Skeletal muscle cell (primary cell): ENCODE results near the gene SYN1.

ENCODE experiments used
- DNase-seq: peaks from one replicate; pipeline ENCODE4 v3.0.0-alpha.2; 2010; ENCODE audit warnings: low read depth
- H3K4me3 ChIP-seq: 2 replicates; pipeline ENCODE4 v1.5.1; 2011; ENCODE audit warnings: low read depth, mild to moderate bottlenecking, control low read depth, low read length, moderate library complexity

SYN1 gene

DNA sequence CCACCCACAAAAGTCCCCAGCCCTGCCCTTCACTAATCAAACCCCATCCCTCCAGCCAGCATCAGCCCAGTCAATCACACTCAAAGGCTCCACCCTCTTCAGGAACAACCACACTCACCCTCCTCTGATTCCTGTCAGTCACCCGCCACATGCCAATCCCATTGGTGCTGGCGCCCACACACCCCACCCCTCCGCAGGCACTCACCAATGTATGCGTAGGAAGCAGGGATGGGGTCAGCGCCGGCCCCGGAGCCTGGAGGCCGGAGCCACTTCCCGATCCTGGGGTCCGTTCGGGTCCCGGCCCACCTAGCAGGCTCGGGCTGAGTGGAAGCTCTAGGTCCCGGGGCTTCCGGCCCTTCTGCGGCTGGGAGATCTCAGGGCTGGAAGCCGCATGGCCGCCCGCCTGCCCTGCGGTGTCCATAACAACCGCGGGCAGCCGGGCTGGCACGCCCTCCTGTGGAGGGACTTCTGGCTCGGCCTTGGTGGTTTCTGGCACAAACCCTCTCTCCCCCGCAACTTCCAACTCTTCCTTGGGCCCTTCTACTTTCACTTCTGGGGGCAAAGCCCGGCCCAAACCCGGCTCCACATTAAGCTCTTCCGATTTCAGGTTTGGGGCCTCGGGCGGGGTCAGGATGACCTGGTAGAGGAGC is 18.0 kb upstream of the SYN1 start:
- no peak for DNase-seq
- H3K4me3 ChIP-seq = no peak overlapping the region

DNA sequence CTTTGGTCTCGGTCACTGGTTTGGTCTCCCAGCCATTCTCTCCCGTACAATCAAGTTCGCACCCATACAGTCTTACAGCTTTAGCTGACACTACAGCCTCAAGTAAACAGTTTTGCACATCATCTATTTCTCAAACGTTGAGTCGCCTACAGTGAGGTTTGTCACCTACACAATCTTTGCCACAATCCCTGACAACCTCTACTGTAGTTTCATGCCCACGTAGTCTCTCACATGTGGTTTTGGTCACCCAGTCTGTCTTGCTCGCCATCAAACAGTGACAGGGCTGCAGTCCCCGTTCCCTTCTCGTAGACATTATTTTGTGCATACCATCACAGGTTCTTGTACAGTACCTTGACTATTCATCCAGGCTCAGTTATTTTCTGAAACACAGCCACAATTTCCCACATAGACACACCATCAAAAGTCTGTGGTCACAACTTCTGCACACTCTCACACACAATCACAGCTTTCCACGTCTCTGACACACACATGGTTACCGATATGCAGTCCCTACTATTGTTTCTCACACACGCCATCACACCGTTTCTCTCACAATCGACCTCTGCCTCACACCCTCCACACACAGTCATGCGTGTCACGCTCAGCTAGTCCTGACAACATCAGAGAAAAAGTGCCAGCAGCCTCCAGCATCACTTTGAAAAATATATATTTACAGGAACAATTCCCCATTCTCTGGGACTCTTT is 15.4 kb upstream of the SYN1 start:
- DNase-seq = no peak
- no peak overlapping the region for H3K4me3 ChIP-seq

DNA sequence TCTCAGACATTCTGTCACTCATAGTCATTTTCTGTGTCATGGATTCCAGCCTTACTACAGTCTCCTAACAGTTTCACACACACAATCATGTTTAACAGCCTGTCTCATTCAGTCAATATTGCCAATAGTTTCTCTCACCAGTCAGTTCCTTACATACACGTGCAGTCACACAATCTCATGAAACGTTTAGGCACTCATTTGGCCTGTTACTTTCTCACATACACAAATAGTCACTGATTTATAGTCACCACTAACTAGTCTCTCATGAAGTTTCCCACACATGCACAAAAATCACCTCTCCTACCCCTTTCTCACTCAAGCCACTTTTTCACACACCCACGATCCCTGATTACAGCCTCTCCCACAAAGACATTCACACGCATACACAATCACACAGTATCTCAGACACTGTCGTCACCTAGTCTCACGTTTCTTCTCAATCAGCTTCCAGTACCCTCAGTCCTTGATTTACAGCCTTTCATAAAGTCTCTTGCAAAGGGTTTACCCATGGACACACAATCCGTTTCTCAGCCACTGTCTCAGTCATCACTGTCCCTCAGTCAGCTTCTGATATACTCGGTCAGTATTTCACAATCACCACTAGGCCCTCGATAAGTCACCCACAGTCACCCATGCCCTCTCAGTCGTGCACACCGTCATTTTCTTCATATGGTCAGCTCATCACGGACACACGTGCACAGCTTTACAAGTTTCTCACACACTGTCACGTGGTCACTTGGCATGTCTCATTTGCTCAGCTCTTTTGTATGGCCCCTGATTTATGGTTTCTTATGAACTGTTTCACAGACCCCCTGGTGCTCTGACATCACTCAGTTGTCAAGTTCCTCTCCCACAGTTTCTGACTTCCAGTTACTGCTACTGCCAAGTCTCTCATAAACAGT is 14.3 kb upstream of the SYN1 start:
- H3K4me3 ChIP-seq = no peak overlapping the region
- DNase-seq = no peak

GRCh38 chrX:47632666-47633065 is 13.0 kb upstream of the SYN1 start:
- H3K4me3 ChIP-seq = no peak overlapping the region
- no peak for DNase-seq

- no peak overlapping the region for H3K4me3 ChIP-seq
- DNase-seq = no peak
Measured at GRCh38 chrX:47631676-47632075, 12.0 kb upstream of the SYN1 start.

- H3K4me3 ChIP-seq = no peak within 1 kb of the TSS
- no peak for DNase-seq
Measured at GRCh38 chrX:47629419-47630200, 10.0 kb upstream of the SYN1 start, which contains the start of gene CFP. CFP (minus strand) TSS chrX:47629930; CDS start chrX:47629844, 86 bp downstream.

DNA sequence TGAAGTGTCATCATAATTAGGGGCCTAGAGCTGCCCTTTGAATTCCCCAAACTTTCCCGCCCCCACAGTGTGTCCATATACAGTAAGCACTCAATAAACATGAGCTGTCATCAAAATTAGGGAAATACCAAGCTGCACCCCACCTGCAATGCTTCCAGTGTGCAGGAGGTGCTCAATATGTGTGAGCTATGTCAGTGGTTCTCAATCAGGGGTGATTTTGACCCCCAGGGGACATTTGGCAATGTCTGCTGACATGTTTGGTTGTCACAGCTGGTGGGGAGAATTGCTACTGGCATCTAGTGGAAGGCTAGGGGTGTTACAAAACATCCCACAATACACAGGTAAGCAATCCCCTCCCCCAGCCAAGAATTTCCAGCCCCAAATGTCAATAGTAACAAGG is 9.3 kb upstream of the SYN1 start:
- no peak for DNase-seq
- H3K4me3 ChIP-seq = no peak overlapping the region

DNA sequence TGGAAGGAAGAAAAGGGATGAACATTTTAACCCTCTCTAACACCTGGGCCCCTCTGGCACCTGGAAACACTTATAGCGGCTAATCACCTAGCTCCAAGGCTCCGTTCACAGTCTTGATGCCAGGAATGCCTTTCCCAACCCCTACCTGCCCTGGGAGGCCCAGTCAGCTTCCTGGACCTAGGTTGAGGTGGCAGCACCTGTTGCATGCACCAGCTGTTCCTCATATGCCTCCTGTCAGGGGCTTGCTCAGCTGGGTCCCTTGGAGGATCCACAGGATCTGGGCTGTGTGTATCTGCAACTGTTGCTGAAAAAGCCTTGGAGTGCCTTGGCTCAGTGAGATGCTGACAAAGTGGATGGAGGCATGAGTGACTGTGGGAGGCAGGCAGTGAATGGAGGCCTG is 5.7 kb upstream of the SYN1 start:
- DNase-seq = no peak
- no peak overlapping the region for H3K4me3 ChIP-seq

- DNase-seq = peak; percentile 36
- peak overlapping the region; percentile 45 for H3K4me3 ChIP-seq
Measured at GRCh38 chrX:47623540-47624027, 3.9 kb upstream of the SYN1 start.

- H3K4me3 ChIP-seq = no peak overlapping the region
- DNase-seq = no peak
Measured at GRCh38 chrX:47621851-47622250, 2.2 kb upstream of the SYN1 start.

DNA sequence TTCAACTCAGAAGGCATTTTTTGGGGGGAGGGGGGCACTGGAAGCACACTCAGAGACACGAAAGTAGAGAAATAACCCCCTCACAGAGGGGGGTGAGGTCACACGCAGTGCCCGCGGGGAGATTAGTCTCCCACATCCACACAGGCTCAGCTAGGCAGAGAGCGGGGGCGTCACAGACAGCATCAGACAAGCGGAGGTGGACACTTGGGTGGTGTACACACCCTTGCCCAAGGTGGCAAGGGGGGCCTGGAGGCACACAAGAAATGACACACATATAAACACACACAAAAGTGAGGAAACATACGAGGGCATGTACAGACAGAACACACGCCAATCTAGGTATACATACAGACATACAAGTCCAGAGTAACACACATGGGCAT is 637 bp upstream of the SYN1 start:
- DNase-seq = no peak
- H3K4me3 ChIP-seq = no peak overlapping the region

GRCh38 chrX:47618923-47619485 is 653 bp downstream of the SYN1 start:
- peak overlapping the region; percentile 45 for H3K4me3 ChIP-seq
- no peak for DNase-seq

DNA sequence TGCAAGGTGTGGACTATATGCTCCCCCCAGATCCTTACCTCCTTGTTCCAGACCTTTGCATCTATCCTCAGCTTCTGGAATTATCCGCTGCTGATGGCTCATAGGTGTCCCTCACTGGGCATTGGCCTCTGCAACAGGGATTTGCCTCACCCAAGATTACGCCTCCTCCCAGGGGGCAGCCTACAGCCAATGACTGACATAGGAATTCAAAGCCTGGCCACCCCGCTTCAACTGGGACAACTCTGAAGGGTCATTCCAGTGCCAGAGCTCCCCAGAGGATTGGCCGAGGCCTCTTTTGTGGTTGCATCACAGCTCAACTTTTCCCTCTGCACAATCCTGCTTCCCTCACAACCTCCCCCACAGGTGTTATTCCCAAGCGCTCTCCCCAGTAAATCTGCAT is 5.0 kb downstream of the SYN1 start:
- H3K4me3 ChIP-seq = no peak overlapping the region
- no peak for DNase-seq

DNA sequence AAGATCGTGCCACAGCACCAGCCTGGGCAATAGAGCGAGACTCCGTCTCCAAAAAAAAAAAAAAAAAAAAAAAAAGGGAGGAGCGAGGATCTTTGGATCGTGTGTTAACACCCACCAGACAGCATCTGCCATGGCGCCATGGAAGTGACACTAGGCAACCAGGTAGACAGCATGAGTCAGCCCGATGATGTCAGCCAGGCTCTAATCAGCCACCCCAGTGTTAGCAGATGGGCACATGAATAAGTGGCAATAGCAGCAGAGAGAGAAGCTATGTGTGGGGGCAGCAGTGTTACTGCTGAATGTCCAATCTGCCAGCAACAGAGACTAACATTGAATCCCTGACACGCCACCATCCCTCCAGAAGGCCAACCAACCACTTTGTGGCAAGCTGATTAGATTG is 6.6 kb downstream of the SYN1 start:
- no peak overlapping the region for H3K4me3 ChIP-seq
- DNase-seq = no peak

DNA sequence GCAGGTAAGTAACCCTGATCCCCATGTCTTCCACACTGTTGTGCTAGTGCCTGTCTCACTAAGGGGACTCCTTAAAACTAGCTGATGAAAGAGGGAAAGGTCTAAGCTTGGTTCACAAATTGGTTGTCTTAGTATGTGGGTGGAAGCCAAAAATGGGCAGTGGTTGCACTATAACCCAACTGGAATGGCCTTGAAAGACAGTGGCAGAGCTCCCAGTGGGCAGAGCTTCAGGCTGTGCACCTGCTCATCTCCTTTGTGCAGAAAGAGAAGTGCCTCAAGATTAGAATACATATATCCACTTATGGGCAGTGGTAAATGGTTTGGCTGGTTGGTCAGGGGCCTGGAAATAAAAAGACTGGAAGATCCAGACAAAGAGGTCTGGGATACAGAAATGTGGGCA is 7.2 kb downstream of the SYN1 start:
- no peak overlapping the region for H3K4me3 ChIP-seq
- DNase-seq = no peak

DNA sequence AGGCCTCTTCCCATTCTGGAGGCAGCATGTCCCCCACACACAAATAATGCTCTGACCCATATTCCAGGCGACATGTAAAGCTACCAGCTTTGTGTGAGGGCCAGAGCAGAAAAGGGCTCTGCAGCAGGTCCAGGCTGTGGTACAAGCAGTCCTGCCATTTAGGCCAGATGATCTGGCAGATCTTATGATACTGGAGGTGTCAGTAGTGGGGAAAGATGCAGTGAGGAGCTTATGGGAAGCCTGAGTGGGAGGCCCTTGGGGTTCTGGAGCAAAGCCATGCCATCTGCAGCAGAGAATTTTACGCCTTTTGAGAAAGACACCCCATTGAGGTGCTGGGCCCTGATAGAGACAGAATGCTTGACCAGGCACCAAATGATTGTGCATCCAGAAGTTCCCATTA is 7.7 kb downstream of the SYN1 start:
- DNase-seq = no peak
- H3K4me3 ChIP-seq = no peak overlapping the region

DNA sequence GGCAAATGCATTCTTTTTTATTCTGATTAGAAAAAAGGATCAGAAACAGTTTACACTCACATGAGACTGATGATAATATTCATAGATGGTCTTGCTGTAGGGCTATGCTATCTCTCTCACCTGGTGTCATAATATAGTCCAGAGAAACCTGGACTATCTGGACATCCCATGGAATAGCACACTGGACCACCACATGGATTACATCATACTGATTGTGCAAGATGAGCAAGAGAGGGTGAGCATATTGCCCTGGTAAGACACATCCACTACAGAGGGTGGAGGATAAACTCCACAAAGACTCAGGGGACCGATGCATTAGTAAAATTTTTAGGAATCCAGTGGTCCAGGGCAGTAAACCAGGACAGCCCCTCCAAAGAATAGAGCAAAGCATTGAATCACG is 8.2 kb downstream of the SYN1 start:
- DNase-seq = no peak

GRCh38 chrX:47610511-47610910 is 9.1 kb downstream of the SYN1 start:
- no peak for DNase-seq
- H3K4me3 ChIP-seq = no peak overlapping the region

More for the DNA sequence above, 8.2 kb downstream of the SYN1 start:
- H3K4me3 ChIP-seq = no peak overlapping the region

GRCh38 chrX:47608130-47608810 is 11.4 kb downstream of the SYN1 start:
- H3K4me3 ChIP-seq = no peak overlapping the region
- DNase-seq = no peak
